H54 (cell line): ENCODE measurements around the gene DGKG.

Experiments used
- DNase-seq: peaks from one replicate; pipeline ENCODE4 v3.0.0; 2011; ENCODE audit warnings: low spot score, mixed read lengths; ENCODE audit not compliant: insufficient read length
- FAIRE-seq: peaks from 3 replicates; lab custom pipeline; 2011; peaks lifted over from hg19 to GRCh38; lab: Jason Lieb, UNC
- POLR2A ChIP-seq: IDR thresholded peaks from 2 replicates; pipeline ENCODE4 v1.6.1; 2011; ENCODE audit warnings: low read depth, mild to moderate bottlenecking, low read length

DGKG gene

DNA sequence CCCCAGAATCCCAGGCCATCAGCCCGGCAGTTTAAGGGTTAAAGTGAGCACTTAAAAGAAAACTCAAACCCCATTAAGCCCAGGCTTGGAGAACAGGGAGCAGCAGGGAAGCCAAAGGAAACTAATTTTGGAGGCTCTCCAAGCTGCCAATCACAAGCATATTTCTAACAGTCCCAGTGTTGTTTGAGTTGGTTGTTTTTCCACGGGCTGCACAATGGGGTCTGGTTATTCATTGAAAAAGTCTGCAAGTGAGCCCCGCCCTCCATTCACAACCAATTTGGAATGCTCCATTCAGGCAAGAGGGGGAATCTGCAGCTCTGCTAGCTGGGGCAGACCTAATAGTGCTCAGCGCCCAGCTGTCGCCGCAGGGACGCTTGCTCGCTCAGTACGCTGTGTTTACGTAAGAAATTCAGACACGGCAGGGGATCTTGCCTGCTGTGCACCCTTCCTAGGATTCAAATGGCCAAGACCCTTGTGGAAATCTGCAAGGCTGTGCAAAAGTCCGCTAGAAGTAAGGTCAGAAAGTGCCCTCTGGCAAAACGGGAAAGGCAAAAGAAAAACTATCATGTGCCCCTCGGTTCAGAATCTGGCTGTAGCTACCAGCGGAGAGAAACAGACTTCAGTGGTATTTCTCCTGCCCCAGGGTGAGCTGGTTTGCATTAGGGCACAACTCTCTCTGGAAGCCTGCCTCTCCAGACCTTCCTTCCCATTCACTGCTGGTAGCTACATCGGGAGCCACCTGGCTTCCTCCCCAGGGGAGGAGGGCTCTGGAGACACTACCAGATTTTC is 264.2 kb downstream of the DGKG start:
- DNase-seq: no peak
- TF ChIP-seq POLR2A: no peak
- FAIRE-seq: no peak

DNA sequence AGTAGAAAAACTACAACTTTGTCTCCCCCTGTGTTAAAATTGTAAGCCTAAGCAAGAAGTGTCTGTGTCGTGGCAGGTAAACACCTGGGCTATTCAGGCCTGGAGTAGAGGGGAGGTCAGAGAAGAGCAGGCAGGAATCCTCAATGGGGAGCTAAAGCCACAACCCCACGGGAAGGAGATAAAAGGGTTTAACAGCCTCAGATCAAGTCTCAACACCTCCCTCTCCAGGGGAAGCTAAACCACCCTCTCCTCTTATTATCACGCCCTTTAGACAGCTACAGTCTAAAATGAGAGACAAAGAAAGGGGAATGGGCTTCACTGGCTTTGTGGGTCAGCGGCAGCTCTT is 264.7 kb downstream of the DGKG start:
- no peak for FAIRE-seq

More for the DNA sequence above, 264.7 kb downstream of the DGKG start:
- no peak for DNase-seq
- no peak for TF ChIP-seq POLR2A
